CD4-positive, alpha-beta T cell (primary cell): Measurements from ENCODE around the gene VEGFA. TPM values are rescaled to one million over a fixed set of nuclear protein-coding genes. Genes with fewer than 3 reads are reported as not detected.

ENCODE experiments used
- ATAC-seq: fragments of 200-7000 bp; cut with Tn5 transposase; one replicate; pipeline ENCODE4 v1.10.0; 2022; ENCODE audit warnings: mild to moderate bottlenecking; ENCODE audit not compliant: poor library complexity
- CTCF ChIA-PET: fragments of 350-600 bp; sonication (Branson Sonifier 250); formaldehyde crosslinking; loops from one replicate; lab custom pipeline; 2021; ENCODE audit warnings: antibody characterized with exemption, inconsistent platforms; lab: Charles Lee
- POLR2A ChIA-PET: fragments of 350-600 bp; sonication (Branson Sonifier 250); formaldehyde crosslinking; loops from one replicate; lab custom pipeline; 2021; ENCODE audit warnings: antibody characterized with exemption, inconsistent platforms; lab: Charles Lee
- DNase-seq, 14 experiments: peaks; one replicate each; pipeline ENCODE4 v3.0.0-alpha.2; 2013 to 2020; ENCODE audit warnings: mixed read lengths in 2 of 14
- H3K27ac ChIP-seq, 2 donors: one replicate each; pipeline versions ENCODE4 v1.5.1 to v1.7.0; 2013; ENCODE audit warnings: low read length in 2 of 2, low read depth in 1 of 2, mild to moderate bottlenecking in 1 of 2
- H3K27me3 ChIP-seq, 2 experiments: 1 replicate in 1 of 2; 2 replicates in 1 of 2; pipeline versions ENCODE4 v1.6.1 to v1.7.0; 2013; ENCODE audit warnings: low read length in 2 of 2, control low read depth in 1 of 2, mild to moderate bottlenecking in 1 of 2, moderate library complexity in 1 of 2; ENCODE audit not compliant: insufficient read depth in 2 of 2, control insufficient read depth in 1 of 2
- H3K36me3 ChIP-seq: one replicate; pipeline ENCODE4 v1.6.1; 2013; ENCODE audit warnings: low read length, control low read depth; ENCODE audit not compliant: insufficient read depth
- H3K4me1 ChIP-seq: one replicate; pipeline ENCODE4 v1.6.1; 2013; ENCODE audit warnings: low read length, control low read depth; ENCODE audit not compliant: insufficient read depth
- H3K4me3 ChIP-seq: one replicate; pipeline ENCODE4 v1.5.1; 2013; ENCODE audit warnings: mild to moderate bottlenecking, low read length, moderate library complexity
- H3K9me3 ChIP-seq, 2 experiments: 1 replicate in 1 of 2; 2 replicates in 1 of 2; pipeline versions ENCODE4 v1.6.1 to v1.7.0; 2013; ENCODE audit warnings: low read length in 2 of 2, mild to moderate bottlenecking in 2 of 2, control low read depth in 1 of 2, moderate library complexity in 1 of 2; ENCODE audit not compliant: control insufficient read depth in 1 of 2, insufficient read depth in 1 of 2
- H3K27ac Mint-ChIP-seq: one replicate; pipeline ENCODE4 v1.8.0; 2020; ENCODE audit warnings: mixed read lengths
- H3K27me3 Mint-ChIP-seq: one replicate; pipeline ENCODE4 v1.8.0; 2021; ENCODE audit warnings: mixed read lengths
- H3K36me3 Mint-ChIP-seq: one replicate; pipeline ENCODE4 v1.8.0; 2021; ENCODE audit warnings: low read depth, mixed read lengths
- H3K4me1 Mint-ChIP-seq: one replicate; pipeline ENCODE4 v1.8.0; 2021; ENCODE audit warnings: low read depth, mixed read lengths
- H3K4me3 Mint-ChIP-seq: one replicate; pipeline ENCODE4 v1.8.0; 2020; ENCODE audit warnings: mild to moderate bottlenecking, mixed read lengths
- H3K9me3 Mint-ChIP-seq: one replicate; pipeline ENCODE4 v1.8.0; 2020; ENCODE audit warnings: mixed read lengths
- intact Hi-C, 2 experiments: fragments of 100-400 bp; cut with DNase I in 1 of 2; cut with micrococcal nuclease in 1 of 2; formaldehyde crosslinking; loops; one replicate each; pipeline versions ENCODE4 v1.15.1 to v1.9.0; 2023 to 2025; cut with DNase I, micrococcal nuclease
- total RNA-seq, 174 experiments: library from RNA in 2 of 174; stranded (reverse) in 2 of 174; gene quantifications; one replicate each; pipeline ENCODE4 v1.2.3 and lab custom pipeline; 2021 to 2026
- TF ChIP-seq, protein P1 (sequence below): fragments of 200-600 bp; IDR thresholded peaks from one replicate; pipeline ENCODE4 v1.8.0; 2022; ENCODE audit warnings: antibody characterized with exemption, mild to moderate bottlenecking

VEGFA gene
- total RNA-seq, 2 experiments from 2014 or later, result 3.5 to 3.7 TPM

GRCh38 chr6:43825187-43826115, 55.4 kb downstream of the VEGFA start:
- Mint-ChIP-seq H3K4me3 (no peak overlapping the region), H3K27me3 (peaks cover 5% of the 10 kb centered on the region), H3K9me3 (no peaks in the 10 kb centered on the region), H3K27ac (no peak overlapping the region), H3K36me3 (no peaks in the 10 kb centered on the region), H3K4me1 (no peaks in the 10 kb centered on the region)
- Histone ChIP-seq H3K27me3 (peaks cover 0 to 2% of the 10 kb centered on the region in 2 experiments), H3K4me3 (no peak overlapping the region), H3K9me3 (no peaks in the 10 kb centered on the region), H3K36me3 (no peaks in the 10 kb centered on the region), H3K4me1 (no peaks in the 10 kb centered on the region), H3K27ac (no peak overlapping the region)
- intact Hi-C loops, result no loop called here
- ChIA-PET CTCF (no interaction called here), POLR2A (no interaction called here)
- TF ChIP-seq, protein P1, sequence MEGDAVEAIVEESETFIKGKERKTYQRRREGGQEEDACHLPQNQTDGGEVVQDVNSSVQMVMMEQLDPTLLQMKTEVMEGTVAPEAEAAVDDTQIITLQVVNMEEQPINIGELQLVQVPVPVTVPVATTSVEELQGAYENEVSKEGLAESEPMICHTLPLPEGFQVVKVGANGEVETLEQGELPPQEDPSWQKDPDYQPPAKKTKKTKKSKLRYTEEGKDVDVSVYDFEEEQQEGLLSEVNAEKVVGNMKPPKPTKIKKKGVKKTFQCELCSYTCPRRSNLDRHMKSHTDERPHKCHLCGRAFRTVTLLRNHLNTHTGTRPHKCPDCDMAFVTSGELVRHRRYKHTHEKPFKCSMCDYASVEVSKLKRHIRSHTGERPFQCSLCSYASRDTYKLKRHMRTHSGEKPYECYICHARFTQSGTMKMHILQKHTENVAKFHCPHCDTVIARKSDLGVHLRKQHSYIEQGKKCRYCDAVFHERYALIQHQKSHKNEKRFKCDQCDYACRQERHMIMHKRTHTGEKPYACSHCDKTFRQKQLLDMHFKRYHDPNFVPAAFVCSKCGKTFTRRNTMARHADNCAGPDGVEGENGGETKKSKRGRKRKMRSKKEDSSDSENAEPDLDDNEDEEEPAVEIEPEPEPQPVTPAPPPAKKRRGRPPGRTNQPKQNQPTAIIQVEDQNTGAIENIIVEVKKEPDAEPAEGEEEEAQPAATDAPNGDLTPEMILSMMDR, result no peak
- ATAC-seq (no peak), DNase-seq (no peak)

DNA sequence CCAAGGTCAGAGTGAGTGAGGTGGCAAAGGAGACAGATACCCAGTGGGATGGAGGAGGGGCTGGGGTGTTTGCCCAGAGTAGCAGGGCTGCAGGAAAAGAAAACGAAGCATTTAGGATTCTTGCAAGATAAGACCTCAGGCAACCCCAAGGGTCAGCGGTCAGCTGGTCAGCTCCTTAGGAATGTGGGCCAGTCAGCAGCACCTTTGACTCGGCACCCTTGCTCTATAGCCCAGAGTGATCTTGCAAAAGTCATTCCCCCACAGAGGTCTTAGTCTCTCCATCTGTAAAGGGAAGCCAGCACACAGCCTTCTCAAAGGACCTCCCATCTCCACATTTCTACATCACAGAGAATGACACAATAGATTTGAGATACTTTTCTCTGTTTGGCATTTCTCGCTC, 56.7 kb downstream of the VEGFA start:
- H3K9me3 ChIP-seq, result no peaks in the 10 kb centered on the region
- H3K27ac Mint-ChIP-seq, result no peak overlapping the region
- H3K27me3 ChIP-seq, result no peaks in the 10 kb centered on the region
- CTCF ChIA-PET, result no interaction called here
- H3K36me3 Mint-ChIP-seq, result no peaks in the 10 kb centered on the region
- DNase-seq, result no peak
- no peak overlapping the region for H3K27ac ChIP-seq
- H3K4me1 Mint-ChIP-seq, result no peaks in the 10 kb centered on the region
- peaks cover 5% of the 10 kb centered on the region for H3K27me3 Mint-ChIP-seq
- no peak for ATAC-seq
- H3K4me3 ChIP-seq, result no peak overlapping the region
- intact Hi-C loops, result no loop called here
- H3K4me3 Mint-ChIP-seq, result no peak overlapping the region
- H3K36me3 ChIP-seq, result no peaks in the 10 kb centered on the region
- no peaks in the 10 kb centered on the region for H3K4me1 ChIP-seq
- POLR2A ChIA-PET, result no interaction called here
- H3K9me3 Mint-ChIP-seq, result no peaks in the 10 kb centered on the region
- TF ChIP-seq, protein P1, result no peak

GRCh38 chr6:43827898-43828297, 57.9 kb downstream of the VEGFA start:
- H3K36me3 Mint-ChIP-seq, result no peaks in the 10 kb centered on the region
- H3K27ac ChIP-seq, result no peak overlapping the region
- H3K4me1 ChIP-seq, result no peaks in the 10 kb centered on the region
- no peaks in the 10 kb centered on the region for H3K9me3 Mint-ChIP-seq
- peaks cover 5% of the 10 kb centered on the region for H3K27me3 Mint-ChIP-seq
- H3K27ac Mint-ChIP-seq, result no peak overlapping the region
- TF ChIP-seq, protein P1, result no peak
- H3K27me3 ChIP-seq, result no peaks in the 10 kb centered on the region
- no peaks in the 10 kb centered on the region for H3K4me1 Mint-ChIP-seq
- CTCF ChIA-PET, result no interaction called here
- intact Hi-C loops, result no loop called here
- H3K9me3 ChIP-seq, result no peaks in the 10 kb centered on the region
- no peak overlapping the region for H3K4me3 Mint-ChIP-seq
- POLR2A ChIA-PET, result no interaction called here
- no peak for DNase-seq
- H3K36me3 ChIP-seq, result no peaks in the 10 kb centered on the region
- no peak overlapping the region for H3K4me3 ChIP-seq
- ATAC-seq, result no peak
